ENCODE measurements around the gene IFRD2.

The IFRD2 gene

DNA sequence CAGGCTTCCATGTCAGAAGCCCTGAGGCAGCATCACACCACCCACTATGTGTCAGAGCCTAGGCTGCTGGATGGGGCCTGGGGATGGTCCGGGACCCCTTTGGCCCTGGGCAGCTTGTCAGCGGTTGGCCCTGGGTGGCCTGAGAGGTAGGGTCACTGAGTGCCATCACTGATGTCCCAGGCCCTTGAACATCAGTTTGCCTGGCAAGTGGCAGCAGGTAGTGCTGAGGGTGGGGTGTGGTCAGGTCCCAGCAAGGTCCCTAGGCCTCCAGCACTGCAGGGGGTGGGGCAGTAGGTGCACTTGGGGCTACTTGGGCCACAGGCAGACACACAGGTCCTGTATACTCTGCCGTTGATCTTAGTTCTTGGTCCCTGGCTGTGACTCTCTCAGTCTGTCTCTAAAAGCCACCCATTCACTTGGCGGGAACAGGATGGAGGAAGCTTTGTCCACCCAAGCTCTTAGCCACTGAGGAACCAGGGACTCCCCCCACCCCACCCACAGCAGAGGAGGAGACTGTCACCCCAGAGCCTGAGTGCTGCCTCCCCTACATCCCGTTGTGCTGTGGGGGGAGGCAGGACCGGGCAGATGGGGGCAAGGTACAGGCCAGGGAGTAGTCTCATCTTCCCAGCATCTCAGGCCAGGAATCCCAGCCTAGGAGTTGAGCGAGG, 50.4 kb downstream of the IFRD2 start:
- Histone ChIP-seq H2BK15ac (ENCODE audit: low read length) (peak overlapping the region; percentile 98), H2AK5ac (ENCODE audit: low read depth, low read length) (peak overlapping the region; percentile 100), H2BK5ac (ENCODE audit: low read length) (peak overlapping the region; percentile 99), H3K14ac (ENCODE audit: low read length) (peak overlapping the region; percentile 78), H2AFZ (ENCODE audit: low read length) (no peak overlapping the region), H2BK120ac (ENCODE audit: low read depth, low read length) (peak overlapping the region; percentile 83), H3K27me3 (ENCODE audit: control insufficient read depth in 3 of 3, insufficient read depth in 3 of 3, low read depth in 1 of 3, low read length in 3 of 3) (no peaks in the 10 kb centered on the region), H3K9ac (ENCODE audit: low read depth, low read length, poor library complexity) (peak overlapping the region; percentile 61), H3K27ac (replicated peaks; ENCODE audit: low read length) (peak overlapping the region; percentile 96), H4K8ac (ENCODE audit: low read depth, low read length) (peak overlapping the region; percentile 70), H3K18ac (ENCODE audit: low read length) (peak overlapping the region; percentile 92), H3K4me1 (ENCODE audit: control insufficient read depth in 2 of 2, insufficient read depth in 1 of 2, low read depth in 1 of 2, low read length in 2 of 2) (peaks cover 60 to 69% of the 10 kb centered on the region in 2 donors), H3K4me3 (ENCODE audit: low read length in 2 of 2) (peak overlapping the region in 1 of 2 donors; percentile 51), H3K4ac (ENCODE audit: low read length) (peak overlapping the region; percentile 89), H3K9me3 (replicated peaks in 1 of 2; ENCODE audit: control insufficient read depth in 2 of 2, insufficient read depth in 1 of 2, low read depth in 1 of 2, low read length in 2 of 2) (no peaks in the 10 kb centered on the region), H3K36me3 (replicated peaks in 1 of 2; ENCODE audit: control insufficient read depth in 2 of 2, insufficient read depth in 2 of 2, low read length in 2 of 2) (peaks cover 5 to 52% of the 10 kb centered on the region in 2 donors), H3K79me1 (ENCODE audit: low read depth, low read length) (peaks cover 17% of the 10 kb centered on the region), H4K91ac (ENCODE audit: low read depth, low read length, poor library complexity) (peak overlapping the region; percentile 98), H2BK12ac (ENCODE audit: low read length) (peak overlapping the region; percentile 98), H3K23ac (ENCODE audit: low read depth, low read length, poor library complexity) (peak overlapping the region; percentile 29), H3K4me2 (ENCODE audit: insufficient read depth, low read length, poor library complexity, severe bottlenecking) (peak overlapping the region; percentile 51)
- no peak for DNase-seq (ENCODE audit: low spot score)
- WGBS, 2 donors (ENCODE audit: extremely low coverage in 2 of 2, insufficient read length in 2 of 2, insufficient replicate concordance in 1 of 2): no CpG with 5 or more reads among the region's 7 CpGs

DNA sequence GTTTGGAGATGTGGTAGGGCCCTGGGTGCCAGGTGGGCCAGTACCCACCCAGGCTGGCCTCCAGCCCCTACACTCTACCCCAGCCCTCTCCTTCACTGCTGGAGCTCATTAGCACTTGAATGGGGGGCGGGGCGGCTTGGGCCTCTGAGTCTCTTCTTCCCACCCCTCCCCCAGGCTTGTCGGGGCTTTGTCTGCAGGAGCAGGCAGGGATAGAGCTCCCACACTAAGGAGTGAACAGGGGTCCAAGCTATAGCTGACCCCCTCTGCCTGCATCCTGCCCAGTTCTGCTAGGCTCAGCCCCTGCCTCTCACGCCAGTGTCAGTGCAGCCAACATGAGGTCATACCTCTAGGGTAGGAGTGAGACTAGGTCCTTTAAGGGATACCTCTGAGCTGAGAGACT, 51.1 kb downstream of the IFRD2 start:
- Histone ChIP-seq H4K8ac (ENCODE audit: low read depth, low read length) (no peak overlapping the region), H2BK15ac (ENCODE audit: low read length) (peak overlapping the region; percentile 98), H2BK12ac (ENCODE audit: low read length) (peak overlapping the region; percentile 78), H2AFZ (ENCODE audit: low read length) (no peak overlapping the region), H3K36me3 (replicated peaks in 1 of 2; ENCODE audit: control insufficient read depth in 2 of 2, insufficient read depth in 2 of 2, low read length in 2 of 2) (peaks cover 5 to 49% of the 10 kb centered on the region in 2 donors), H3K4me3 (ENCODE audit: low read length in 2 of 2) (peak overlapping the region in 1 of 2 donors; percentile 51), H3K27me3 (ENCODE audit: control insufficient read depth in 3 of 3, insufficient read depth in 3 of 3, low read depth in 1 of 3, low read length in 3 of 3) (no peaks in the 10 kb centered on the region), H3K4me1 (ENCODE audit: control insufficient read depth in 2 of 2, insufficient read depth in 1 of 2, low read depth in 1 of 2, low read length in 2 of 2) (peaks cover 54 to 63% of the 10 kb centered on the region in 2 donors), H3K4me2 (ENCODE audit: insufficient read depth, low read length, poor library complexity, severe bottlenecking) (peak overlapping the region; percentile 59), H3K14ac (ENCODE audit: low read length) (no peak overlapping the region), H3K18ac (ENCODE audit: low read length) (peak overlapping the region; percentile 97), H3K79me1 (ENCODE audit: low read depth, low read length) (peaks cover 14% of the 10 kb centered on the region), H3K23ac (ENCODE audit: low read depth, low read length, poor library complexity) (peak overlapping the region; percentile 56), H2BK120ac (ENCODE audit: low read depth, low read length) (no peak overlapping the region), H2AK5ac (ENCODE audit: low read depth, low read length) (peak overlapping the region; percentile 100), H3K27ac (replicated peaks; ENCODE audit: low read length) (peak overlapping the region; percentile 96), H3K9me3 (replicated peaks in 1 of 2; ENCODE audit: control insufficient read depth in 2 of 2, insufficient read depth in 1 of 2, low read depth in 1 of 2, low read length in 2 of 2) (no peaks in the 10 kb centered on the region), H2BK5ac (ENCODE audit: low read length) (peak overlapping the region; percentile 99), H4K91ac (ENCODE audit: low read depth, low read length, poor library complexity) (no peak overlapping the region), H3K4ac (ENCODE audit: low read length) (no peak overlapping the region), H3K9ac (ENCODE audit: low read depth, low read length, poor library complexity) (peak overlapping the region; percentile 61)
- WGBS, 2 donors (ENCODE audit: extremely low coverage in 2 of 2, insufficient read length in 2 of 2, insufficient replicate concordance in 1 of 2): no CpG with 5 or more reads among the region's 4 CpGs
- peak; percentile 87 for DNase-seq (ENCODE audit: low spot score)

DNA sequence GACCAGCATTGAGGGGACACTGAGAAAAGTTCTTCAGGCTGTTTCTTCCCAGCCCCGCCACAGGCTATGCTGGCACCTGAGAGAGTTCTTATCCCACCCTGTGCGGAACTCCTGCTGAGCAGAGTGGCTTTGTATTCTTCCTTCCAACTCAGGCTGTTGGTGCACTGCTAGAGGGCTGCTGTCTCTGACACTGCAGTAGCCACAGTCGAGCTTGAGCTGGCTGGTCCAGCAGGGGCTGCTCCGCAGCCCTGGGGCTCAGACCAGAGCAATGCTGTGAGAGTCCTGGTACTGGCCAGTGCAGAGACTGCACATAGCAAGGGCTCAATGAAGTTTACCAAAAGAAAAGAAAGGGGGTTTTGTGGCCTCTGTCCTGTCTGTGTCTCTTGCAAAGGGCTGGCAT, 52.6 kb downstream of the IFRD2 start:
- peak overlapping the region; percentile 38 for H3K4me2 ChIP-seq (ENCODE audit: insufficient read depth, low read length, poor library complexity, severe bottlenecking)
- no peaks in the 10 kb centered on the region for H3K9me3 ChIP-seq (replicated peaks in 1 of 2; ENCODE audit: control insufficient read depth in 2 of 2, insufficient read depth in 1 of 2, low read depth in 1 of 2, low read length in 2 of 2)
- no peak overlapping the region for H3K14ac ChIP-seq (ENCODE audit: low read length)
- no peak overlapping the region for H4K8ac ChIP-seq (ENCODE audit: low read depth, low read length)
- no peak overlapping the region for H2AK5ac ChIP-seq (ENCODE audit: low read depth, low read length)
- H3K4ac ChIP-seq (ENCODE audit: low read length): no peak overlapping the region
- H3K27ac ChIP-seq (replicated peaks; ENCODE audit: low read length): peak overlapping the region; percentile 75
- H2BK120ac ChIP-seq (ENCODE audit: low read depth, low read length): no peak overlapping the region
- H3K79me1 ChIP-seq (ENCODE audit: low read depth, low read length): peaks cover 12% of the 10 kb centered on the region
- no peak overlapping the region for H3K9ac ChIP-seq (ENCODE audit: low read depth, low read length, poor library complexity)
- peaks cover 5 to 47% of the 10 kb centered on the region in 2 donors for H3K36me3 ChIP-seq (replicated peaks in 1 of 2; ENCODE audit: control insufficient read depth in 2 of 2, insufficient read depth in 2 of 2, low read length in 2 of 2)
- no peak overlapping the region for H2BK12ac ChIP-seq (ENCODE audit: low read length)
- no CpG with 5 or more reads among the region's 4 CpGs for WGBS, 2 donors (ENCODE audit: extremely low coverage in 2 of 2, insufficient read length in 2 of 2, insufficient replicate concordance in 1 of 2)
- no peak overlapping the region for H2BK5ac ChIP-seq (ENCODE audit: low read length)
- H2AFZ ChIP-seq (ENCODE audit: low read length): no peak overlapping the region
- H3K4me3 ChIP-seq (ENCODE audit: low read length in 2 of 2): no peak overlapping the region
- peaks cover 46 to 60% of the 10 kb centered on the region in 2 donors for H3K4me1 ChIP-seq (ENCODE audit: control insufficient read depth in 2 of 2, insufficient read depth in 1 of 2, low read depth in 1 of 2, low read length in 2 of 2)
- no peak overlapping the region for H3K23ac ChIP-seq (ENCODE audit: low read depth, low read length, poor library complexity)
- H3K18ac ChIP-seq (ENCODE audit: low read length): peak overlapping the region; percentile 50
- no peak overlapping the region for H4K91ac ChIP-seq (ENCODE audit: low read depth, low read length, poor library complexity)
- H2BK15ac ChIP-seq (ENCODE audit: low read length): no peak overlapping the region
- no peaks in the 10 kb centered on the region for H3K27me3 ChIP-seq (ENCODE audit: control insufficient read depth in 3 of 3, insufficient read depth in 3 of 3, low read depth in 1 of 3, low read length in 3 of 3)
- DNase-seq (ENCODE audit: low spot score): no peak

DNA sequence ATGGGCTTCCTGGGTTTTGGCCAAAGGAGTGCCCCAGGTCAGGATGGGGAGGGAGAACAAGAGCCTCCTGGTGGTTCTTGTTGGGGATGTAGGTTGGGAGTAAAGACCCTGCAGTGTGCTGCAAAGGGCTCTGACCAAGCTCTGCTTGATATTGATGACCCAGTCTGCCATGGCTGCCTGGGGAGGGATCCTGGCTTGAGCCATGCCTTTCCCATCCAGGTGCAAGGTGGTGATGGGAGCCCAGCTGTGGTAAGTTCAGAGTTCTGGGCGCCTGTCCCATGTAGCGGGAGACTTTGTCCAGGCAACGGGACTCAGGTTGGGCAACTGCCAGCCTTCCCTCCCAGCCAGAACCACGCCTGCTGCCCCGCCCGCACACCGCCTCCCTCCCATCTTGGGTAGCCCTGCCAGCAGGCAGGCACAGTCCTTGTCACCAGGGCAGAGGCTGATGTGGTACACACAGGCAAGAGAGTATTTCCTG, 53.6 kb downstream of the IFRD2 start:
- Histone ChIP-seq H3K9ac (ENCODE audit: low read depth, low read length, poor library complexity) (peak overlapping the region; percentile 88), H3K4ac (ENCODE audit: low read length) (no peak overlapping the region), H3K18ac (ENCODE audit: low read length) (peak overlapping the region; percentile 5), H4K91ac (ENCODE audit: low read depth, low read length, poor library complexity) (peak overlapping the region; percentile 74), H3K4me3 (ENCODE audit: low read length in 2 of 2) (peak overlapping the region; percentile 90 to 94), H2AK5ac (ENCODE audit: low read depth, low read length) (peak overlapping the region; percentile 59), H2BK15ac (ENCODE audit: low read length) (no peak overlapping the region), H3K4me1 (ENCODE audit: control insufficient read depth in 2 of 2, insufficient read depth in 1 of 2, low read depth in 1 of 2, low read length in 2 of 2) (peaks cover 48 to 56% of the 10 kb centered on the region in 2 donors), H2BK12ac (ENCODE audit: low read length) (peak overlapping the region; percentile 14), H3K9me3 (replicated peaks in 1 of 2; ENCODE audit: control insufficient read depth in 2 of 2, insufficient read depth in 1 of 2, low read depth in 1 of 2, low read length in 2 of 2) (no peaks in the 10 kb centered on the region), H4K8ac (ENCODE audit: low read depth, low read length) (no peak overlapping the region), H3K27me3 (ENCODE audit: control insufficient read depth in 3 of 3, insufficient read depth in 3 of 3, low read depth in 1 of 3, low read length in 3 of 3) (no peaks in the 10 kb centered on the region), H2BK120ac (ENCODE audit: low read depth, low read length) (no peak overlapping the region), H3K4me2 (ENCODE audit: insufficient read depth, low read length, poor library complexity, severe bottlenecking) (peak overlapping the region; percentile 89), H3K14ac (ENCODE audit: low read length) (peak overlapping the region; percentile 10), H3K27ac (replicated peaks; ENCODE audit: low read length) (peak overlapping the region; percentile 75), H2BK5ac (ENCODE audit: low read length) (no peak overlapping the region), H3K23ac (ENCODE audit: low read depth, low read length, poor library complexity) (no peak overlapping the region), H2AFZ (ENCODE audit: low read length) (no peak overlapping the region), H3K79me1 (ENCODE audit: low read depth, low read length) (peaks cover 11% of the 10 kb centered on the region), H3K36me3 (replicated peaks in 1 of 2; ENCODE audit: control insufficient read depth in 2 of 2, insufficient read depth in 2 of 2, low read length in 2 of 2) (peaks cover 4 to 39% of the 10 kb centered on the region in 2 donors)
- DNase-seq (ENCODE audit: low spot score): no peak
- no CpG with 5 or more reads among the region's 7 CpGs for WGBS, 2 donors (ENCODE audit: extremely low coverage in 2 of 2, insufficient read length in 2 of 2, insufficient replicate concordance in 1 of 2)

Data from neuronal stem cell (in vitro differentiated cells).